NCI-H748 (cell line): ENCODE measurements around the gene OASL.

ENCODE experiments used
- DNase-seq: peaks from one replicate; lab custom pipeline; 2025; ENCODE audit not compliant: unreplicated experiment; lab: John Stamatoyannopoulos, UW

The OASL gene

GRCh38 chr12:121015825-121016766 lies 22.9 kb downstream of the OASL start, which contains the start of gene C12orf43:
Gene C12orf43 (minus strand): TSS chr12:121016487. CDS start chr12:121016474, 13 bp downstream.
- peak; percentile 94 for DNase-seq

- DNase-seq = no peak
These were observed 25.3 kb downstream of the OASL start for GRCh38 chr12:121013715-121014114.

GRCh38 chr12:121011820-121012219 lies 27.2 kb downstream of the OASL start:
- no peak for DNase-seq

- DNase-seq = no peak
These were observed 28.2 kb downstream of the OASL start for GRCh38 chr12:121010860-121011259.

GRCh38 chr12:121009741-121010140 lies 29.3 kb downstream of the OASL start:
- DNase-seq = peak; percentile 19

- no peak for DNase-seq
These were observed 30.5 kb downstream of the OASL start for GRCh38 chr12:121008347-121009098.

- peak; percentile 68 for DNase-seq
These were observed 33.7 kb downstream of the OASL start for GRCh38 chr12:121005346-121005815.

- no peak for DNase-seq
These were observed 34.7 kb downstream of the OASL start for GRCh38 chr12:121004253-121004815.

GRCh38 chr12:121003650-121004049 lies 35.4 kb downstream of the OASL start:
- no peak for DNase-seq

- DNase-seq = no peak
These were observed 37.1 kb downstream of the OASL start for GRCh38 chr12:121001841-121002483.

- no peak for DNase-seq
These were observed 38.0 kb downstream of the OASL start for GRCh38 chr12:121001060-121001459.

- DNase-seq = no peak
These were observed 38.5 kb downstream of the OASL start for GRCh38 chr12:121000530-121000929.

GRCh38 chr12:120999191-121000120 lies 39.6 kb downstream of the OASL start:
- no peak for DNase-seq

GRCh38 chr12:120998435-120998834 lies 40.6 kb downstream of the OASL start:
- no peak for DNase-seq

GRCh38 chr12:120997448-120997847 lies 41.6 kb downstream of the OASL start:
- no peak for DNase-seq

GRCh38 chr12:120996133-120996746 lies 42.8 kb downstream of the OASL start:
- no peak for DNase-seq

- no peak for DNase-seq
These were observed 44.3 kb downstream of the OASL start for GRCh38 chr12:120994589-120995337.

- no peak for DNase-seq
These were observed 45.0 kb downstream of the OASL start for GRCh38 chr12:120994059-120994458.

- no peak for DNase-seq
These were observed 45.5 kb downstream of the OASL start for GRCh38 chr12:120993496-120993895.
